B cell (primary cell): ENCODE data around the gene SOCS3. TPM values are rescaled to one million over a fixed set of nuclear protein-coding genes. Genes with fewer than 3 reads are reported as not detected.
A peak's percentile ranks its signal among the peaks of the same experiment; 100 is the strongest.

Experiments
- ATAC-seq: fragments of 200-7000 bp; cut with Tn5 transposase; one replicate; pipeline ENCODE4 v1.10.0; 2021; ENCODE audit warnings: low read depth, mild to moderate bottlenecking, moderate number of reproducible peaks, moderate library complexity
- CTCF ChIA-PET: fragments of 350-600 bp; sonication (Branson Sonifier 250); formaldehyde crosslinking; loops from one replicate; lab custom pipeline; 2021; ENCODE audit warnings: antibody characterized with exemption, inconsistent platforms; lab: Charles Lee
- POLR2A ChIA-PET: fragments of 350-600 bp; sonication (Branson Sonifier 250); formaldehyde crosslinking; loops from one replicate; lab custom pipeline; 2021; ENCODE audit warnings: antibody characterized with exemption; lab: Charles Lee
- DNase-seq: peaks from one replicate; pipeline ENCODE4 v3.0.0; 2013
- H2AFZ ChIP-seq: 2 replicates; pipeline ENCODE4 v1.6.1; 2012; ENCODE audit warnings: mild to moderate bottlenecking, low read depth, low read length; ENCODE audit not compliant: insufficient read depth, poor library complexity, severe bottlenecking
- H3K27ac ChIP-seq, 2 donors: 1 replicate in 1 of 2; 2 replicates in 1 of 2; pipeline ENCODE4 v1.5.1; 2012 to 2013; ENCODE audit warnings: low read length in 2 of 2, mild to moderate bottlenecking in 2 of 2, moderate library complexity in 1 of 2
- H3K27me3 ChIP-seq, 4 experiments: fragments of 200-600 bp in 1 of 4; sonication (generic) in 1 of 4; replicated peaks in 1 of 4; 1 replicate in 2 of 4; 2 replicates in 2 of 4; pipeline versions ENCODE4 v1.6.1 to v1.7.0; 2013 to 2016; ENCODE audit warnings: low read length in 3 of 4, mild to moderate bottlenecking in 2 of 4, mixed read lengths in 1 of 4, moderate library complexity in 1 of 4; ENCODE audit not compliant: insufficient read depth in 4 of 4, control insufficient read depth in 3 of 4; ENCODE audit errors: control extremely low read depth in 1 of 4
- H3K36me3 ChIP-seq, 2 experiments: replicated peaks in 1 of 2; 1 replicate in 1 of 2; 2 replicates in 1 of 2; pipeline versions ENCODE4 v1.6.1 to v1.7.1; 2013; ENCODE audit warnings: low read length in 1 of 2; ENCODE audit not compliant: insufficient read depth in 2 of 2, control insufficient read depth in 1 of 2; ENCODE audit errors: control extremely low read depth in 1 of 2, extremely low read depth in 1 of 2
- H3K4me1 ChIP-seq, 2 donors: fragments of 200-600 bp in 1 of 2; sonication (generic) in 1 of 2; 1 replicate in 1 of 2; 2 replicates in 1 of 2; pipeline versions ENCODE4 v1.5.1 to v1.6.1; 2013 to 2017; ENCODE audit warnings: low read length in 2 of 2; ENCODE audit not compliant: control insufficient read depth in 2 of 2, insufficient read depth in 2 of 2
- H3K4me2 ChIP-seq: replicated peaks from 2 replicates; pipeline ENCODE3; 2012; ENCODE audit warnings: mild to moderate bottlenecking, low read depth, low read length; ENCODE audit not compliant: poor library complexity, severe bottlenecking
- H3K4me3 ChIP-seq, 5 experiments: fragments of 200-600 bp in 1 of 5; sonication (generic) in 1 of 5; 1 replicate in 3 of 5; 2 replicates in 2 of 5; pipeline versions ENCODE4 v1.5.1 to v1.7.0; 2011 to 2016; ENCODE audit warnings: low read length in 4 of 5, mild to moderate bottlenecking in 4 of 5, low read depth in 2 of 5, control low read depth in 1 of 5, moderate library complexity in 1 of 5; ENCODE audit not compliant: insufficient read depth in 1 of 5; ENCODE audit errors: control extremely low read depth in 1 of 5, extremely low read depth in 1 of 5
- H3K79me2 ChIP-seq: fragments of 200-600 bp; sonication (generic); one replicate; pipeline ENCODE4 v1.6.0; 2016; ENCODE audit warnings: low read length; ENCODE audit not compliant: control insufficient read depth, insufficient read depth
- H3K9ac ChIP-seq: fragments of 200-600 bp; sonication (generic); 2 replicates; pipeline ENCODE4 v1.6.1; 2017; ENCODE audit warnings: mild to moderate bottlenecking, low read length, moderate library complexity
- H3K9me3 ChIP-seq, 3 donors: one replicate each; pipeline versions ENCODE4 v1.6.1 to v1.7.1; 2013; ENCODE audit warnings: low read length in 2 of 3; ENCODE audit not compliant: control insufficient read depth in 2 of 3, insufficient read depth in 1 of 3; ENCODE audit errors: control extremely low read depth in 1 of 3
- H4K20me1 ChIP-seq: 2 replicates; pipeline ENCODE4 v1.6.0; 2012; ENCODE audit warnings: mild to moderate bottlenecking, low read length; ENCODE audit not compliant: insufficient read depth, control insufficient read depth, poor library complexity, severe bottlenecking
- H3K27ac Mint-ChIP-seq: one replicate; pipeline ENCODE4 v1.8.0; 2021; ENCODE audit warnings: mixed read lengths
- H3K27me3 Mint-ChIP-seq: one replicate; pipeline ENCODE4 v1.8.0; 2021; ENCODE audit warnings: mixed read lengths
- H3K4me1 Mint-ChIP-seq: one replicate; pipeline ENCODE4 v1.8.0; 2021; ENCODE audit warnings: mixed read lengths
- H3K4me3 Mint-ChIP-seq: one replicate; pipeline ENCODE4 v1.8.0; 2021; ENCODE audit warnings: mixed read lengths
- H3K9me3 Mint-ChIP-seq: one replicate; pipeline ENCODE4 v1.8.0; 2022; ENCODE audit warnings: mixed read lengths; ENCODE audit not compliant: insufficient read depth
- CTCF ChIP-seq: fragments of 200-600 bp; IDR thresholded peaks from one replicate; pipeline ENCODE4 v1.8.0; 2022; ENCODE audit warnings: antibody characterized with exemption, mild to moderate bottlenecking
- EZH2 ChIP-seq: IDR thresholded peaks from 2 replicates; pipeline ENCODE4 v1.6.1; 2012; ENCODE audit warnings: borderline replicate concordance, low read depth, mild to moderate bottlenecking, moderate library complexity, low read length; ENCODE audit not compliant: insufficient read depth, poor library complexity, severe bottlenecking
- WGBS: methylation state at CpG from one replicate; pipeline ENCODE4 v1.1.5; 2013; ENCODE audit warnings: missing lambda C conversion rate; ENCODE audit not compliant: insufficient coverage; 5-methylcytosine and 5-hydroxymethylcytosine counted together
- intact Hi-C: fragments of 100-400 bp; cut with micrococcal nuclease; formaldehyde crosslinking; loops from one replicate; pipeline ENCODE4 v1.10.0; 2022
- polyA plus RNA-seq: library from polyadenylated mRNA; depleted of rRNA; stranded (reverse); fragments of >200 nt; gene quantifications from 2 replicates; pipeline ENCODE4 v1.2.3, GENCODE V29; 2012
- total RNA-seq, 2 donors: library from RNA; stranded (reverse); fragments of 120-200 nt in 1 of 2; gene quantifications; 1 replicate in 1 of 2; 2 replicates in 1 of 2; pipeline versions ENCODE4 v1.2.3 to v1.2.4, GENCODE V29; 2013 to 2022

Gene SOCS3
- total and polyA plus RNA-seq, 2 donors (not counting 1 experiment from before 2014, with no cell fraction given), result 41.8 to 67.6 TPM

- Histone ChIP-seq H3K4me1 (peaks cover 54 to 84% of the 10 kb centered on the region in 2 donors), H3K27ac (no peak overlapping the region), H3K79me2 (no peaks in the 10 kb centered on the region), H3K9me3 (peaks cover 0 to 9% (median 0%) of the 10 kb centered on the region in 3 donors), H3K36me3 (no peaks in the 10 kb centered on the region), H3K4me2 (no peak overlapping the region), H4K20me1 (no peaks in the 10 kb centered on the region), H3K4me3 (no peak overlapping the region), H2AFZ (no peak overlapping the region), H3K9ac (no peak overlapping the region), H3K27me3 (peaks cover 0 to 7% (median 0%) of the 10 kb centered on the region in 4 experiments)
- intact Hi-C loops, result no loop called here
- DNase-seq, result peak; percentile 29
- Mint-ChIP-seq H3K9me3 (no peaks in the 10 kb centered on the region), H3K27me3 (no peaks in the 10 kb centered on the region), H3K4me1 (peaks cover 68% of the 10 kb centered on the region), H3K27ac (peak overlapping the region; percentile 46), H3K4me3 (peak overlapping the region; percentile 37)
- TF ChIP-seq EZH2 (no peak), CTCF (no peak)
- no peak for ATAC-seq
- ChIA-PET CTCF (interaction anchor here (0.8 to 1.0 kb wide), 2 partner anchors 10 to 64 kb away, joined by 3 read pairs; no protein-coding TSS in a partner anchor), POLR2A (no interaction called here)
- WGBS, result 89% methylated on average over 16 of the region's 16 CpGs
Measured at GRCh38 chr17:78351449-78352006, 8.3 kb downstream of the SOCS3 start.

- peak overlapping the region; percentile 20 for H3K4me2 ChIP-seq
- H3K4me1 ChIP-seq, result peaks cover 42 to 71% of the 10 kb centered on the region in 2 donors
- no peaks in the 10 kb centered on the region for H3K36me3 ChIP-seq
- H3K9me3 ChIP-seq, result peaks cover 0 to 9% (median 0%) of the 10 kb centered on the region in 3 donors
- H4K20me1 ChIP-seq, result no peaks in the 10 kb centered on the region
- H2AFZ ChIP-seq, result no peak overlapping the region
- peak overlapping the region; percentile 46 for H3K27ac Mint-ChIP-seq
- POLR2A ChIA-PET, result no interaction called here
- CTCF ChIA-PET, result interaction anchor here (1.1 kb wide), 1 partner anchor 11 kb away, joined by 5 read pairs; no protein-coding TSS in a partner anchor
- intact Hi-C loops, result no loop called here
- H3K27me3 ChIP-seq, result peaks cover 0 to 5% (median 0%) of the 10 kb centered on the region in 4 experiments
- H3K27me3 Mint-ChIP-seq, result no peaks in the 10 kb centered on the region
- H3K9me3 Mint-ChIP-seq, result no peaks in the 10 kb centered on the region
- peaks cover 65% of the 10 kb centered on the region for H3K4me1 Mint-ChIP-seq
- no peak overlapping the region for H3K27ac ChIP-seq
- no peak overlapping the region for H3K9ac ChIP-seq
- no peaks in the 10 kb centered on the region for H3K79me2 ChIP-seq
- TF ChIP-seq CTCF (no peak), EZH2 (no peak)
- no peak overlapping the region for H3K4me3 Mint-ChIP-seq
- peak; percentile 44 for DNase-seq
- WGBS, result 36% methylated on average over 4 of the region's 4 CpGs
- ATAC-seq, result no peak
- no peak overlapping the region for H3K4me3 ChIP-seq
Measured at GRCh38 chr17:78349891-78350642, 9.8 kb downstream of the SOCS3 start.
